GM21825 (cell line): ENCODE measurements around the gene MC1R.
A peak's percentile ranks its signal among the peaks of the same experiment; 100 is the strongest.
"Not testable (repeated sequence)": the region's sequence is repeated elsewhere in the genome, so short reads cannot be mapped to it uniquely, and the experiment has no call there.

ENCODE experiments used
- ATAC-seq: cut with Tn5 transposase; IDR thresholded peaks from one replicate; pipeline ENCODE4 v1.9.1; 2021; ENCODE audit warnings: mild to moderate bottlenecking, moderate library complexity; ENCODE audit not compliant: unreplicated experiment

The MC1R gene

GRCh38 chr16:89918453-89919347 is at the start of gene MC1R:
Gene MC1R (plus strand): TSS chr16:89918862. CDS start chr16:89919259, 397 bp downstream.
- no peak for ATAC-seq

- ATAC-seq = no peak
Observed at GRCh38 chr16:89869911-89870310, 48.8 kb upstream of the MC1R start.

- ATAC-seq = no peak
Observed at GRCh38 chr16:89870440-89870839, 48.2 kb upstream of the MC1R start.

GRCh38 chr16:89871895-89872294 is 46.8 kb upstream of the MC1R start:
- no peak for ATAC-seq

- ATAC-seq = peak; percentile 31
Observed at GRCh38 chr16:89873109-89873971, 45.3 kb upstream of the MC1R start, which contains the start of gene TCF25. Gene TCF25 (plus strand): TSS chr16:89873592. CDS start chr16:89873668, 76 bp downstream.

DNA sequence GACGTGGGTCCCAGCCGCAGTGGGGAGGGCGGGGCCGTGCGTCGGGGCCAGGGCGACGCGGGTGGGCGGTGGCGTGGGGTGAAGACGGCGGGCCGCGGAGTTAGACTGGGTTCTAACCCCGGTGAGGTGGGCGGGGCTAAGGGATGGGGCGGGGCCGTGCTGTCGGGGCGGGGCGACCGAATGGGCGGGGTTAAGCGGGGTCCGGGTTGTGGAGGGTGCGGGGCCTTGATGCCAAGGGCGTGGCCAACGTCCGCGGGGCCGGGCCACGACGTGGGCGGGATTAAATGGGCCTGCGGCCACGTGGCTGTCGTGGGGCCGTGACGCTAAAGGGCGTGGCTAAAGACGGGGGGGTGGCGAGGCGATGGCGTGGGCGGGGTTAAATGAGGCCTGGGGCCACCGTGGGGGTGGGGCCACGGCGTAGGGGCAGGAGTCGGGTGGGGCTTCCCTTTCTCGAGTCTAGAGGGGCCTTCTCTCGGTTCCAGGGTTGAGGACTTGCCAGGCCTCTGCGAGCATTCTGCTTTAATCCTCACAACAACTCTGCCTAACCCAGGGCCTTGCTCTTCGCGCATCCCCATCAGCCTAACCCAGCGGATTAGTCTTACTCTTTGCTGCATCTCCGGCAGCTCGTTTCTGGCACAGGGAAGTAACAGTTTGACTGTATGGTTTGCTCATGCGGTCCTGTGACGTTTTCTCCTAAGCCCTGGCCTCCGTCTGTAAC is 44.5 kb upstream of the MC1R start:
- ATAC-seq = peak; percentile 61

DNA sequence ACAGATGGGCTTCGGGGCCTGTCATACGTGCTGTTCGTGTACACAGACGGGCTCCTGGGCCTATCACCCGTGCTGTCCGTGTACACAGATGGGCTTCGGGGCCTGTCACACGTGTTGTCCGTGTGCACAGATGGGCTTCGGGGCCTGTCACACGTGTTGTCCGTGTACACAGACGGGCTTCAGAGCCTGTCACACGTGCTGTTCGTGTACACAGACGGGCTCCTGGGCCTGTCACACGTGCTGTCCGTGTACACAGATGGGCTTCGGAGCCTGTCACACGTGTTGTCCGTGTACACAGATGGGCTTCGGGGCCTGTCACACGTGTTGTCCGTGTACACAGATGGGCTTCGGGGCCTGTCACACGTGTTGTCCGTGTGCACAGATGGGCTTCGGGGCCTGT is 39.5 kb upstream of the MC1R start:
- ATAC-seq = not testable (repeated sequence)

DNA sequence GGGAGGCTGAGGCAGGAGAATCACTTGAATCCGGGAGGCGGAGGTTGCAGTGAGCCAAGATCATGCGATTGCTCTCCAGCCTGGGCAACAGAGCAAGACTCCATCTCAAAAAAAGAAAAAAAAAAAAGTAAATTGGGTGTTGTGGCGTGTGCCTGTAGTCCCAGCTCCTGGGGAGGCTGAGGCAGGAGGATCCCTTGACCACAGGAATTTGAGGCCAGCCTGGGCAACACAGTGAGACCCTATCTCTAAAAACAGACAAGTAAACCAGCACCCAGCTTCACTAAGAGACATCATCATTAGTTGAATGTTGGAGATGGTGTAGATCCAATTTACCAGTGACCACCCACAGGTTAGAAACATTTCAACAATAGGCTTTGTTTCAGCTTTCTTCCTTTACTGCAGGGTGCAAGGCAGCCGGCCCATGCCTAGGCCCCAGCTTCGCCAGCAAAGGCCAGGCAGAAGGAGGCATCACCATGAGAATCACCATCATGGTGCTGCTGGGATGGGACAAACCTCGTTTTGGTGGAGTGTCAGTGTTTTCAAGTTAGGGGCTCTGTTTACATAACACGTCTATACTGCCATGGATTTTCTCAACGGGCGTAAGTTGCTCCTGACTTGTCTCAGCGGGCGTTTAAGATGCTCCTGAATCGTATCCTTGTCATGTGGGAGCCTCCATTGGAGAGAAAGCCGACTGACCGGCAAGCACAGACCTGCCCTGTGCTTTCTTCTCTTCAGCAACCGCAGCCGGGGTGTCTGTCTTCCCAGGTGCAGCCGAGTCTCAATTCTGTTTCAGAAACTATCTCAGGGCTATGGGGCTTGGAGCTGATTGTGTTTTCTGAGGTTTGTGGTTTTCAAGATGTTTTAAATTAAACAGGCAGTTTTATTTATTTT is 37.9 kb upstream of the MC1R start:
- no peak for ATAC-seq

DNA sequence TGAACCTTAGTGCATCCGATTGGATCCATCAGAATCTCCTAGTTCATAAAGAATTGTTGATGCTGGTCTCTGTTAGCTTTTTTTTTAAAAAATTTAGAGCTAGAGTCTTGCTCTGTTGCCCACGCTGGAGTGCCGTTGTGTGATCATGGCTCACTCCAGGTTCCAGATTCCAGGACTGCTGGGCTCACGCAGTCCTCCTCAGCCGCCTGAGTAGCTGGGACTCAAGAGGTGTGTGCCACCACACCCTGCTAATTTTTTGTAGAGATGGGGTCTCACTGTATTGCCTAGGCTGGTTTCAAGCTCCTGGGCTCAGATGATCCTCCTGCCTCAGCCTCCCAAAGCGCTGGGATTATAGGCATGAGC is 37.3 kb upstream of the MC1R start:
- ATAC-seq = no peak

GRCh38 chr16:89883346-89884040 is 35.2 kb upstream of the MC1R start:
- no peak for ATAC-seq

GRCh38 chr16:89884041-89884421 is 34.6 kb upstream of the MC1R start:
- ATAC-seq = no peak

GRCh38 chr16:89887243-89887642 is 31.4 kb upstream of the MC1R start:
- no peak for ATAC-seq

- ATAC-seq = no peak
Observed at GRCh38 chr16:89890200-89890599, 28.5 kb upstream of the MC1R start.

DNA sequence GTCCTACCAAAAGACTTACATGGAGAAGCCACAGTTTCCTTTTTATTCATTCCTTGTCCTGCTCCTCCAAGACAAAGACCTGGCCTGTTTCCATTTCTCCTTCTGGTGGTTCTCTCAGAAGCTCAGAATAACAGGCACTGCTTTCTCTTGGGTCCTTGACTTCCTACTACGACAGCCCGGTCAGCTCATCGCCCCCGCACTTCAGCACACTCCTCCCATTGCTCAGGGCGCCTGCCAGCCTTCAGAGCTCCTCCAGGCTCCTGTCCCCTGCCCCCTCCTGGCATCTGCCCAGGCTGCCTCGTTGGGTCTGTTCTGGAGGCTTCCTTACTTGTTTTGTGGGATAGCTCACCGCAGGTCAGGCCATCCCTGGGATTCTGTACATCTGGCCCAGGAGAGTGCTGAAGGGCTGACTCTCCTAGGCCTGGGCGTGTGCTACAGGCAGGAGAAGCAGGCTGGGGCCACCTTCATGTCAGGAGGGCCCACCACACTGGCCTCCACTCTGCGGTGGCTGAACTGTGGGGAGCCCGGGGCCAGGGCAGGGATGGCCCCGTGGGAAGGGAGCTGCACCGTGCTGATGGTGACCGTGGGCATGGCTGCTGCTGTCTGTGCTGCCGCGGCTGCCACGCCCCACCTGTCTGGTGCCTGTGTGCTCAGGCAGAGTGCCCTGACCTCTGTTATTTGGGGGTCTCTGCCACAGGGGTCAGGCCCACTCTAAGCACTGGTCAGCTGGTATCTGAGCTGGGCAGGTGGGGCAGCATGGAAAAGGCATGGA is 27.6 kb upstream of the MC1R start:
- ATAC-seq = no peak

DNA sequence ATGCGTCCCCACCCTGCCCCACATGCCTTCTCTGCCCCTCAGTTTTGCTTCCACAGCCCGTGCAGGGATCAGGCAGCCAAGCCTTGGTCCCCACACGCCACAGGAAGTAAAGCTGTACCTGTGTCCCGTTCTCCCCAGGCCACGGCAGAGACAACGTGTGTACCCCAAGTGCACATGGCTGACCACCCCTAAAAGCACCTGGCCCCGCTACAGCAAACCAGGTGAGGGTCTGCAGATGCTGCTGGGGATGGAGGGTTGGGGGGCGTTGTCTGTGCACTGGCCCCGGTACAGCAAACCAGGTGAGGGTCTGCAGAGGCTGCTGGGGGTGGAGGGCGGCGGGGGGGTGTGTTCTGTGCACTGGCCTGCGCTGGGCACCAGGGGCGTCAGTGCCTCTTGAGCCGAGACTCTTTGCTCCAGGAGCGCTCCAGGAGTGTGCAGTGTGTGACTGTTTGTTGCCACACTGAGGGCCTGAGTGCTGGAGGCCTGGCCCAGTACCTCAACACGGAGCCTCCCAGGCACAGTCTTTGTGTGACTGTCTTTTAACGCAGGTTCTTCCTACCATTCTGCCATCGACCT is 26.5 kb upstream of the MC1R start:
- ATAC-seq = no peak

- no peak for ATAC-seq
Observed at GRCh38 chr16:89892635-89893034, 26.0 kb upstream of the MC1R start.

- ATAC-seq = no peak
Observed at GRCh38 chr16:89893642-89894548, 24.8 kb upstream of the MC1R start.
